KMS-11 (cell line): ENCODE data around the gene GABRR1.

Experiments used
- H2AFZ ChIP-seq: fragments of 200-600 bp; sonication (generic); 2 replicates; pipeline ENCODE4 v1.6.1; 2016; ENCODE audit warnings: antibody characterized with exemption, mixed run types, low read depth
- H3K27ac ChIP-seq: fragments of 200-600 bp; sonication (generic); 2 replicates; pipeline ENCODE4 v1.6.1; 2016; ENCODE audit warnings: mild to moderate bottlenecking, mixed run types
- H3K27me3 ChIP-seq: fragments of 200-600 bp; sonication (generic); 2 replicates; pipeline ENCODE4 v1.6.1; 2017; ENCODE audit warnings: mild to moderate bottlenecking, low read depth, mixed run types, moderate library complexity; ENCODE audit not compliant: insufficient read depth
- H3K36me3 ChIP-seq: fragments of 200-600 bp; sonication (generic); 2 replicates; pipeline ENCODE4 v1.6.1; 2017; ENCODE audit warnings: mild to moderate bottlenecking, mixed run types; ENCODE audit not compliant: insufficient read depth
- H3K4me1 ChIP-seq: fragments of 200-600 bp; sonication (generic); 2 replicates; pipeline ENCODE4 v1.6.1; 2016; ENCODE audit warnings: mild to moderate bottlenecking, low read depth, mixed run types; ENCODE audit not compliant: poor library complexity, severe bottlenecking
- H3K4me2 ChIP-seq: fragments of 200-600 bp; sonication (generic); 2 replicates; pipeline ENCODE4 v1.7.0; 2016; ENCODE audit warnings: mild to moderate bottlenecking, mixed run types
- H3K4me3 ChIP-seq: fragments of 200-600 bp; sonication (generic); IDR thresholded peaks from 2 replicates; pipeline ENCODE4 v1.6.1; 2017; ENCODE audit warnings: low read depth, low read length, mixed read lengths; ENCODE audit not compliant: insufficient read depth
- H3K79me2 ChIP-seq: fragments of 200-600 bp; sonication (generic); 2 replicates; pipeline ENCODE4 v1.6.1; 2016; ENCODE audit warnings: low read depth, mixed run types; ENCODE audit not compliant: insufficient read depth
- H3K9ac ChIP-seq: fragments of 200-600 bp; sonication (generic); 2 replicates; pipeline ENCODE4 v1.6.1; 2016; ENCODE audit warnings: mild to moderate bottlenecking, mixed run types
- H4K20me1 ChIP-seq: fragments of 200-600 bp; sonication (generic); 2 replicates; pipeline ENCODE4 v1.6.1; 2016; ENCODE audit warnings: mild to moderate bottlenecking, mixed run types; ENCODE audit not compliant: insufficient read depth
- CTCF ChIP-seq: fragments of 200-600 bp; sonication (generic); conservative IDR thresholded peaks from 2 replicates; pipeline ENCODE4 v1.6.1; 2017; ENCODE audit warnings: low read depth, mild to moderate bottlenecking, antibody characterized with exemption, low read length, moderate library complexity, mixed read lengths

Gene GABRR1

DNA sequence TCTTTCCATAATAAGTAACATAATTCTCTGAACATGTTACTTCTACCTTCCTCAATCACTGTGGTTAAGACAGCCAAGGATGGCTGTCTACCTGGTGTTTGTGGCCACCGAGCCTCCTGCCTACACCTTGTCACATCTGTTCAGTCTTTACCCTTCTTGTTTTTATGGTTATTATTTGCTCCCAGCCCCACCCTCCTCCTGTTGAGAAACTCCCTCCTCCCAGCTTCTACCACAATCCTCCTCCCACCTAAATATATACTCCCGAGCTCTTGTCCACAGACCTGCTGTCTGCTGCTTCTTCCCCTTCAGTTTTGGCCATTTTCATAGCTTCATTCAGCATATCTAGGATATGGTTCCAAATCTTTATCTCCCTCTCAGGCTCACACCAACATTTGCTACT lies 35.7 kb upstream of the GABRR1 start:
- TF ChIP-seq CTCF: no peak
- Histone ChIP-seq H3K9ac (no peak overlapping the region), H3K4me1 (no peaks in the 10 kb centered on the region), H2AFZ (no peak overlapping the region), H3K4me2 (no peak overlapping the region), H3K27ac (no peak overlapping the region), H3K79me2 (no peaks in the 10 kb centered on the region), H3K27me3 (no peaks in the 10 kb centered on the region), H4K20me1 (no peaks in the 10 kb centered on the region), H3K4me3 (no peak overlapping the region), H3K36me3 (no peaks in the 10 kb centered on the region)

GRCh38 chr6:89251976-89252375 lies 34.8 kb upstream of the GABRR1 start:
- H3K36me3 ChIP-seq: no peaks in the 10 kb centered on the region
- H3K4me3 ChIP-seq: no peak overlapping the region
- H3K27ac ChIP-seq: no peak overlapping the region
- H3K4me1 ChIP-seq: no peaks in the 10 kb centered on the region
- no peak overlapping the region for H3K4me2 ChIP-seq
- H3K27me3 ChIP-seq: no peaks in the 10 kb centered on the region
- no peak for TF ChIP-seq CTCF
- no peak overlapping the region for H2AFZ ChIP-seq
- no peaks in the 10 kb centered on the region for H3K79me2 ChIP-seq
- no peaks in the 10 kb centered on the region for H4K20me1 ChIP-seq
- no peak overlapping the region for H3K9ac ChIP-seq

DNA sequence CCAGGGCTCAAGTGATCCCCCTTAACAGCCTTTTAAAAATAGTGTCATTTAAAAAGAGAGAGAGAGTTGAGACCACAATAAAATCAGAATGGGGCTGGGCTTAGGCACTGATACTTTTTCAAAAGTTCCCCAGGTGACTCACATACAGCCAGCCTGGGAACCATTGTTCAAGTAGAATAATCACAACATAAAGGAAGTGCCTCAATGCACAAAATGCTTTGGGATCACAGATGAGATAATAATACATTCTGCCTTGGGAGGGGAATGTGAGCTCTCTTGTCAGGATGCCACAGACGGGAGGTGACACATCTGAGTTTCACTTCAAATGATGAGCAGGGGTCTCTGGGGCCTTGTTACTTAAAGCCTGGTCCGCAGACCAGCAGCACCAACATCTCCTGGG lies 34.0 kb upstream of the GABRR1 start:
- H3K4me1 ChIP-seq: no peaks in the 10 kb centered on the region
- H3K27me3 ChIP-seq: no peaks in the 10 kb centered on the region
- no peaks in the 10 kb centered on the region for H4K20me1 ChIP-seq
- no peaks in the 10 kb centered on the region for H3K36me3 ChIP-seq
- H2AFZ ChIP-seq: no peak overlapping the region
- no peaks in the 10 kb centered on the region for H3K79me2 ChIP-seq
- H3K4me3 ChIP-seq: no peak overlapping the region
- no peak overlapping the region for H3K9ac ChIP-seq
- no peak for TF ChIP-seq CTCF
- H3K4me2 ChIP-seq: no peak overlapping the region
- no peak overlapping the region for H3K27ac ChIP-seq

DNA sequence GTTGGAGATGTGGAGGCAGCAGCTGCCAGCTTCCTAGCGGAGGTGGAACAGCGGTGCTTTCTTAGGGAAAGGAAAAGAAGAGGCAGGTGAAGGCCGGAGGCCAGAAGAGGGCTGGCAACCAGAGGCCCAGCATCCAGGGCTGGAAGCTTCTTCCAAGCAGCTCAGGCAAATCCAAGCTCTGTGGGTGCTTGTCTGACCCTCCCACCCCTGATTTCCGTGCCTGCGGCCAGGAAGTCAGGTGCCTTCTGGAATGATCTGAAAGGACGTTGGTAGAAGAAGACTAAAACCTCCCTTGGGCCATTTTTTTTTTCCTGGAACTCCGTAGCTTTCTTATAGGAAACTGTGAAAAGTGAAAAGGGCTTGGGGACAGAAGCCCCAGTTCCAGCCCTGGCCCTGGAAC lies 33.1 kb upstream of the GABRR1 start:
- H3K4me1 ChIP-seq: peaks cover 4% of the 10 kb centered on the region
- no peak overlapping the region for H3K4me2 ChIP-seq
- no peaks in the 10 kb centered on the region for H4K20me1 ChIP-seq
- no peak overlapping the region for H3K27ac ChIP-seq
- H3K9ac ChIP-seq: no peak overlapping the region
- no peaks in the 10 kb centered on the region for H3K27me3 ChIP-seq
- H3K36me3 ChIP-seq: no peaks in the 10 kb centered on the region
- H2AFZ ChIP-seq: no peak overlapping the region
- no peak overlapping the region for H3K4me3 ChIP-seq
- no peak for TF ChIP-seq CTCF
- no peaks in the 10 kb centered on the region for H3K79me2 ChIP-seq
